Activated B cell treated with CpG ODN at 0.5 μM for 24 hours (primary cell): Measurements from ENCODE around the gene DNM1L. TPM values are rescaled to one million over a fixed set of nuclear protein-coding genes. Genes with fewer than 3 reads are reported as not detected.

Experiments
- ATAC-seq: fragments of 200-7000 bp; cut with Tn5 transposase; one replicate; pipeline ENCODE4 v1.10.0; 2021; ENCODE audit warnings: low read depth, mild to moderate bottlenecking, moderate library complexity
- CTCF ChIA-PET: fragments of 350-600 bp; sonication (Branson Sonifier 250); formaldehyde crosslinking; loops from one replicate; lab custom pipeline; 2021; ENCODE audit warnings: antibody characterized with exemption; lab: Charles Lee
- POLR2A ChIA-PET: fragments of 350-600 bp; sonication (Branson Sonifier 250); formaldehyde crosslinking; loops from one replicate; lab custom pipeline; 2021; ENCODE audit warnings: antibody characterized with exemption; lab: Charles Lee
- DNase-seq: peaks from one replicate; pipeline ENCODE4 v3.0.0; 2022
- H3K27ac Mint-ChIP-seq: one replicate; pipeline ENCODE4 v1.8.0; 2020; ENCODE audit warnings: mixed read lengths
- H3K27me3 Mint-ChIP-seq: one replicate; pipeline ENCODE4 v1.8.0; 2021; ENCODE audit warnings: mixed read lengths
- H3K36me3 Mint-ChIP-seq: one replicate; pipeline ENCODE4 v1.8.0; 2021; ENCODE audit warnings: low read depth, mixed read lengths
- H3K4me1 Mint-ChIP-seq: one replicate; pipeline ENCODE4 v1.8.0; 2021; ENCODE audit warnings: mixed read lengths
- H3K4me3 Mint-ChIP-seq: one replicate; pipeline ENCODE4 v1.8.0; 2020; ENCODE audit warnings: mild to moderate bottlenecking, mixed read lengths
- H3K9me3 Mint-ChIP-seq: one replicate; pipeline ENCODE4 v1.8.0; 2020; ENCODE audit warnings: mixed read lengths
- CTCF ChIP-seq: fragments of 200-600 bp; IDR thresholded peaks from one replicate; pipeline ENCODE4 v1.8.0; 2022; ENCODE audit warnings: antibody characterized with exemption, mild to moderate bottlenecking
- intact Hi-C: fragments of 100-400 bp; cut with micrococcal nuclease; formaldehyde crosslinking; loops from one replicate; pipeline ENCODE4 v1.15.1; 2024
- total RNA-seq: library from RNA; stranded (reverse); gene quantifications from 2 replicates; pipeline ENCODE4 v1.2.3, GENCODE V29; 2022

DNM1L gene
- total RNA-seq, 1 donor from 2014 or later, result 83.1 TPM

- intact Hi-C loops, result no loop called here
- Mint-ChIP-seq H3K4me1 (peaks cover 26% of the 10 kb centered on the region), H3K9me3 (no peaks in the 10 kb centered on the region), H3K27ac (no peak overlapping the region), H3K27me3 (no peaks in the 10 kb centered on the region), H3K4me3 (no peak overlapping the region), H3K36me3 (peaks cover 24% of the 10 kb centered on the region)
- POLR2A ChIA-PET, result no interaction called here
- ATAC-seq, result no peak
- CTCF ChIA-PET, result no interaction called here
- TF ChIP-seq CTCF, result no peak
- no peak for DNase-seq
Measured at GRCh38 chr12:32681272-32681671, 2.2 kb downstream of the DNM1L start.

- peaks cover 8% of the 10 kb centered on the region for H3K4me1 Mint-ChIP-seq
- H3K27ac Mint-ChIP-seq, result no peak overlapping the region
- ChIA-PET POLR2A (no interaction called here), CTCF (interaction anchor here (0.7 kb wide), 1 partner anchor 14 kb away, joined by 4 read pairs; no protein-coding TSS in a partner anchor)
- H3K27me3 Mint-ChIP-seq, result no peaks in the 10 kb centered on the region
- no peak for DNase-seq
- no peak for TF ChIP-seq CTCF
- intact Hi-C loops, result no loop called here
- H3K4me3 Mint-ChIP-seq, result no peak overlapping the region
- no peaks in the 10 kb centered on the region for H3K9me3 Mint-ChIP-seq
- H3K36me3 Mint-ChIP-seq, result peaks cover 37% of the 10 kb centered on the region
- ATAC-seq, result no peak
Measured at GRCh38 chr12:32686340-32686739, 7.2 kb downstream of the DNM1L start.

DNA sequence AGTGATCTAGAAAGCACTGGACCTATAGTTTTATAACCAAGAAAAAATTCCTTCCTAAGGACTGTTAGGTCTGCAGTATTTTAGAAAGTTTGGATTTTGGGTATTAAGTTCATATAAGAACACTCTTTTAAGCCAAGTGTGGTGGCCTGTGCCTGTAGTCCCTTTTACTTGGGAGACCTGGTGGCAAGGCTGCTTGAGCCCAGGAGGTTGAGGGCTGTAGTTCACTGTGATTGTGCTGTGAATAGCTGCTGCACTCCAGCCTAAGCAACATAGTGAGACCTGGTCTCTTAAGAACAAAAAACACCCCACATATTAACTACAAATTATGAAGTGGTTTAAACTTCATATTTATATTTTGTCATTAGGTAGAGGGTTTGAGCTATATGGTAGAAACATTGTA is 9.7 kb downstream of the DNM1L start:
- Mint-ChIP-seq H3K27me3 (no peaks in the 10 kb centered on the region), H3K4me1 (peaks cover 4% of the 10 kb centered on the region), H3K36me3 (peaks cover 40% of the 10 kb centered on the region), H3K9me3 (no peaks in the 10 kb centered on the region), H3K27ac (no peak overlapping the region), H3K4me3 (no peak overlapping the region)
- DNase-seq (no peak), ATAC-seq (no peak)
- no peak for TF ChIP-seq CTCF
- intact Hi-C loops, result loop anchor here (1.0 kb wide), 1 partner anchor 11 kb away; no protein-coding TSS in a partner anchor
- ChIA-PET POLR2A (no interaction called here), CTCF (no interaction called here)

GRCh38 chr12:32690927-32691326 is 11.8 kb downstream of the DNM1L start:
- ChIA-PET CTCF (no interaction called here), POLR2A (no interaction called here)
- DNase-seq (no peak), ATAC-seq (no peak)
- H3K9me3 Mint-ChIP-seq, result peaks cover 2% of the 10 kb centered on the region
- intact Hi-C loops, result no loop called here
- H3K27ac Mint-ChIP-seq, result no peak overlapping the region
- H3K27me3 Mint-ChIP-seq, result no peaks in the 10 kb centered on the region
- peaks cover 6% of the 10 kb centered on the region for H3K4me1 Mint-ChIP-seq
- no peak overlapping the region for H3K4me3 Mint-ChIP-seq
- TF ChIP-seq CTCF, result no peak
- H3K36me3 Mint-ChIP-seq, result peaks cover 37% of the 10 kb centered on the region

GRCh38 chr12:32692358-32692757 is 13.3 kb downstream of the DNM1L start:
- TF ChIP-seq CTCF, result no peak
- no peak overlapping the region for H3K27ac Mint-ChIP-seq
- peaks cover 4% of the 10 kb centered on the region for H3K4me1 Mint-ChIP-seq
- POLR2A ChIA-PET, result no interaction called here
- no peak overlapping the region for H3K4me3 Mint-ChIP-seq
- intact Hi-C loops, result no loop called here
- peaks cover 2% of the 10 kb centered on the region for H3K9me3 Mint-ChIP-seq
- DNase-seq, result no peak
- H3K27me3 Mint-ChIP-seq, result no peaks in the 10 kb centered on the region
- no peak for ATAC-seq
- H3K36me3 Mint-ChIP-seq, result peaks cover 28% of the 10 kb centered on the region
- CTCF ChIA-PET, result interaction anchor here (0.9 kb wide), 1 partner anchor 236 kb away, joined by 4 read pairs; no protein-coding TSS in a partner anchor
